B cell (primary cell): ENCODE results near the gene HEPACAM2.

ENCODE experiments used
- CTCF ChIP-seq: fragments of 200-600 bp; IDR thresholded peaks from one replicate; pipeline ENCODE4 v1.8.0; 2022; ENCODE audit warnings: antibody characterized with exemption, mild to moderate bottlenecking
- EZH2 ChIP-seq: IDR thresholded peaks from 2 replicates; pipeline ENCODE4 v1.6.1; 2012; ENCODE audit warnings: borderline replicate concordance, low read depth, mild to moderate bottlenecking, moderate library complexity, low read length; ENCODE audit not compliant: insufficient read depth, poor library complexity, severe bottlenecking

GRCh38 chr7:93262535-93262934 is 36.3 kb upstream of the HEPACAM2 start:
- TF ChIP-seq CTCF (no peak), EZH2 (no peak)
